ENCODE measurements around the gene RAD18.

GRCh38 chr3:8959668-8960067 lies 3.6 kb downstream of the RAD18 start:
- no peak for TF ChIP-seq CTCF (IDR thresholded peaks at IDR 0.05)
- no peak for TF ChIP-seq ZFX (IDR thresholded peaks at IDR 0.05; ENCODE audit: borderline replicate concordance)
